GM19468 (cell line): ENCODE measurements around the gene LBR.

Source experiments
- ATAC-seq: cut with Tn5 transposase; IDR thresholded peaks from one replicate; pipeline ENCODE4 v1.9.1; 2021; ENCODE audit warnings: mild to moderate bottlenecking, moderate library complexity, moderate number of reproducible peaks; ENCODE audit not compliant: unreplicated experiment; ENCODE audit errors: extremely low read depth

The LBR gene

DNA sequence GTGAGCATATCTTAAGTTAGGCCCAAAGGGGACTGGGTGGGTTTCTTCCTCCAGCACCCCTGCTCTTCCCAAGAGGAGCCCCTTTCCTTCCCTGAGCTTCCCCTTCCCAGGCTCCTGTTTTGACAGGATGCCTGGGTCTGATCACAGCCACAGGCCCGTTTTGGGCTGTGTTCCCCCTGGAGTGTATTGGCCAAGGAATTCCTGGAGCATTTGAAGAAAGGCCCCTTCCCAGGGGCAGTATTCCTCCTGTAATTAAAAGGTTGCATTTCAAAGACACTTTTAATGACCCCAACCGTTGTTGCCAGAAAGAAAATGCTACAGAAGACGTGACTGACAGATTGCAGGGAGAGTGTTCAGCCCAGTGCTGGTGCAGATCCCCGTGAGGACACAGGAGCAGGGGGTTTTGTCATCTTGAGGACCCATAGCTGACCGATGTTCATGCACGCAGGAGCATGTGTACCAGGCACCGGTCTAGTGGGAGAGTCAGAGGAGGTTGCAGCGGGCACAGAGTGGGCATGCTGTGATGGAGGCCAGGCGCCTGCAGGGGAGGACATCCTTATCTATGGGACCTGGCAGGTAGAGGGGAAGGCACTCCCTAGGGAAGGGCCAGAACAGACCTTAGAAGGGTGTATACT is 19.3 kb upstream of the LBR start:
- no peak for ATAC-seq

DNA sequence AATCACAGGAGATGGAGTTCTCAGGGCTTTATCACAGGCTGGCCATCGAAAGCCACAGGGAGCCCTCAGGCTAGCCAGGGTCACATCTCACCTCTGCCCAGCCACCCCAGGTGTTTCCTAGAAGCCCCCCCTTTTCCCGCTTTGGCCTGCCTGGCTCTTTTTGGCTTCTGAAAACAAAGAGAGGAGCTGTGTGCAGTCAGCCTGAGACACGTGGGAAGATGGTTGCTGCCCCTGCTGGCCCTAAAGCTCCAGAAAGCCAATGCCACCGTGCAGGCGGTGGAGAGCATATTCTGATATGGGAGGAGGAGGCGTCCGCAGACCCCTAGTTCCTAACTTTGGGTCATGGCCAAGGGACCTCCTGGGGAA is 18.7 kb upstream of the LBR start:
- ATAC-seq: no peak

DNA sequence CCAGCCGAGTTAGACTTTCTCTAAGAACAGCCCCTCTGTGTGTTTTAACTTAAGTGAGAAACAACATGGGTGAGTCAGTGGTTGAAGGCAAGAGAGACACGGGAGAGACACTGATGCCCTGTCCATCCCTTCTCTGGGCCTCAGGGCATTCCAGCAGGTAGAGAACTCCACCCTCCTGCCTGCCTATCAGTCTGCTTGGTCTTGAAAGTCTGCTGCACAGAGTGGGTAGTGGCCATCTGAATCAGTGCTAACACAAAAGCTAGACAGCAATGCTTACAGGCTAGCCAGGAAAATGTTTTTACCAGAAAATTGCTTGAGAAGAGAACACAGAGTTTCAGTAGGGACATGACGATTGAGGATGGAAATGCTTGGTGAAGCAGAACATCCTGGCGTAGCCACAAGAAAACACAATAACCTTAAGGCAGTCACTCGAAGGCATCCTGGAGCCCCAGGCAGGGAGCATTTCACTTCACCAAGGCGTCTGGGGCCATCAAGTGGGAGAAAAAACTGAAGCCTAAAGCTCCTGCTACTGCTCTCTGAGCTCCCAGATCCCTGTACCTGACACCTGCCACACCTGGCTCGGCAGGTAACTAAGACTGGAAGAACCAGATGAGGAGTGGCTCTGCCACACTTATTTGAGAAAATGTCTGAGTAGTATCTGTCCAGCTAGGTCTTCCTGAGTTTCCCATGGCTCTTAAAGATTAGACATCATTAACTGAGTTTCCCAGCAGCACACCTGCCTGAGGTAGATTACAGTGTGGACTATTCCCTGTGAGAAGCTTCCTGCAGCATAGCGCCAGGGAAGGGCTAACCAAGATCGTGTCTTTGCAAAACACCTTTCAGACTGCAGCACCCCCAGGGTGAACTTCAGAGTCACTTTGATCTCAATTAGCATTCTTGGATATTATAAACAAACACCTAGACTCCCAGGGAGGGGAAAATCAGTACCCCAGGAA is 18.1 kb upstream of the LBR start:
- ATAC-seq: no peak

DNA sequence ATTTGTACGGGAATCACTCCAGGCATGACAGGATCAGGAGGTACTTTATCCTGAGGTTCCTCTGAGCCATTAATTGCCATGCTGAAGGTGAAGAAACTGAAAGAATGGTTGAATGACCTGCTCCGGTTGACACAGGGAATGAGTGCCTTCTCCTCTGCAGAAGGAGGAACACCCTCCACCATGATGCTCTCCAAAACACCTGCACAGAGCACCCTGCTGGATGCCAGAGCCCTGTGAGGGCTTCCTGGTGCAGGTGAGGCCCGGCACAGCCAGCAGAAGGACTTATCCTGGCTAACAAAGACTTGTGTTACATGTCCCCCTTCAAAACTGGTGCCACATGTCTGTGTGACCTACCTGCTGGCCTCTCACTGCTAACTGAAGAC is 14.3 kb upstream of the LBR start:
- ATAC-seq: no peak

DNA sequence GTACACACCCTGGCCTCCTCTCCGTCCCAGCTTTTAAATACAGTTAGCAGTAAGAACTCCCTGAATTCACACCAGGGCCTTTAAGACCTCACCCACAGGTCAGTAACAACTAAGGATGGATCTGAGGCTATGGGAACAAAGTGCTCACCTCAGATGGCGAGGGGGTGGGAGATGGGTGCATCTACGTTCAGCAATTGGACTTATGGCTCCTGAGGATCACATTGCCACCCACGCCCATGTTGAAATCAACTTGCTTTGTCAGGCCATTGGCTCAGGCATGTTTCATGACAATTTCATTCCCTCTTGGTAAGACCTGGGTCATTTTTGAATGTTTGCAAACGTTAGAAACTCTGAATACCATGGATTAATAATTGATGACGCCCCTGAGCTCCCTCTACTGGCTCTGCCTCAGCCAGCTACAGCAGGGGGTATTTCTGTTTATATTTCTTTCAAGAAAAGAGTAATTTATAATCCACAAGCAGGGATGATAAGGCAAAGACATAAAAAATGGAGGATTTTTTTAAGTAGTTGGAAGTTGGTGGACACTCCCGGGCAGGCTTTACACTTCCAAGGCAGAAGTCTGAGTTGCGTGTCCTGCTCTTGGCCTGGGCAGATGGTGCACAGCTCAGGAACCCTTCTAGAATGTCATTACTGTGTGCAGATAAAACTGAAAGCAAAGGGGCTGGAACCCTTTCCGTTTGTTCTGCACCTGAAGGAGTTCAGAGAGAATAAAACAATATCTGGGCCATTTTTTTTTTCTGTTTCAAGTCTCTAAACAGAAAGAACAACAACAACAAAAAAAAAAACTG is 13.7 kb upstream of the LBR start:
- ATAC-seq: peak; percentile 31

DNA sequence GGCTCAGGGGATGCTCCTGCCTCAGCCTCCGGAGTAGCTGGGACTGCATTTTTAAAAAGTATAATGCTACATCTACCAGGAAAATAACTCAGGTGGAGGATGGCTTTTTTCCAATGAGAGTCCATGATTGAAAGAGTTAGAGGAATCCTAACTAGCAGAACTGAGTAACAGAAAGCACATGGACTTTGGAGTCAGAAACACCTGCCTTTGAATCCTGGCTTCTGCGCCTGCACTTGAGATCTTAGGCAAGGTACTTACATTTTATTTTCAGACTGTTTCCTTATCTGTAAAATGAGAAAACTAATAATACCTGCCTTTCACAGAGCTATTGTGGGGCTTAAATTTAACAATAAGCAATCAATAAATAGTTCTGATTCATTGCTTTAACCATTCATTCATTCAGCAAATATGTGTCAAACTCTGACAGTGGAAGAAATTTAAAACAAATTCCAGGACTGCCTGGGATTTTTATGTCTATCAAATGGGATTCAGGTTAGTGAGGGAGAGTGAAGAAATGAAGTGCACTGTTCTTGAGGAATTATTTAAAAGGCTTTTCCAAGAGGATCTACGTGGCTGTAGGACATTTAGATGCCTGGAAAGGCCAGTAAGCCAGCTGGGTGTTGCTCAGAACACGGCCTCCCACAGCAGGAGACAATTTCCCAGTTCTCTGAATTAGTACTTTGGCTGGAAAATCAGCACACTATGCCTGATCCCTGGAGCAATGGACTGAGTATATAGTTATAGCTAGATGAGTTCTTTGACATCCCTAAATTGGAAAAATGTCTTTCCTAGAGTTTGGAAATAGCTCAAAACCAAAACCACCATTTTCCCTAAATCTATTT is 12.8 kb upstream of the LBR start:
- ATAC-seq: no peak

DNA sequence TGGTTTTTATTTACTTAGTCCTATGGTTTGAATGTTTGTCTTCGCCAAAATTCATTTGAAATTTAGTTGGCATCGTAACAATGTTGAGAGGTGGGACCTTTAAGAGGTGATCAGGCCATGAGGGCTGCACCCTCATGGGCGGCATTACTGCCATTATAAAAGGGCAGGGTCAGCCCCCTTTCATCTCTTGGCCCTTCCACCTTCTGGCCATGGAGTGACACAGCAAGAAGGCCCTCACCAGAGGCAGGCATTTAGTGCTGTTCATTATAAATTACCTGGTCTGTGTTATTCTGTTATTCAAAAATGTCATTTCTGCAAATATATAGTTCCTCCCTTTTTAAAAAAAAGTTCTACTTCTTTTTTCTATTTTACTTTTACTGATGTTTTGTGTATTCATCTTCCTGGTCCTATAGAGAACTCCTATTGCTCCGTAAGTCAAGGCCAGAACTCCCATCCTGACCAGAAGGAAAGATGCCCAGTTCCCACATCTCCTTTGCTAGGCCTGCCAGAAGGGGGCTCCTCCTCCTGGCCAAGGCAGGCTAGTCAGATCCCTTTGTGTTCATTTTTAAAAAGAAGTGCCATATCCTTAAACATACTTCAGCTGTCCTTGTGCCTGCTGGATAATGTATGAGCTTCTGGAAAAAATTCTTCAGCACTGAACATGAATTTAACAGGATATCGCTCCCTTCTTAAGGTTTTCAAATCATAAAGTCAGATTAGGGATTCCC is 10.0 kb upstream of the LBR start:
- ATAC-seq: no peak

DNA sequence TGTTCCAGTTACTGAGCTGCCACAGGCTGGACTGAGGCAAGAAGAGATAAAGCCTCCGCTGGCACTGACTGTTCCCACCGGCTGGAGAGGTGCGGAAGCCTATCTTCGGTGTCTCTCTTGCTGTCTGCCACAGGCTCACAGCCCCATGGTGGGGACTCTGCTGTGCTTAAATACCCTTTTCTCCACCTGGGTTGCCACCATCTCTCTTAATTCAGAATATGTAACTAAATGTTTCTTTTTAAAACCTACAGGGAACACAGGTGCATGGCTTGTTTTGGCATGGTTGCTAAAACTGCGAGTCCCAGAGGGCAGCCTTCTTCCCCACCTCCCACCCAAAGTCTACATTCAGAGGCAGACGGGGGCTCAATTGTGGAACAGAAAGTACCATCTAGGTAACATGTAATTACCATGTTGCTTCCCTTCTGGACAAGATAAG is 8.1 kb upstream of the LBR start:
- ATAC-seq: peak; percentile 70

DNA sequence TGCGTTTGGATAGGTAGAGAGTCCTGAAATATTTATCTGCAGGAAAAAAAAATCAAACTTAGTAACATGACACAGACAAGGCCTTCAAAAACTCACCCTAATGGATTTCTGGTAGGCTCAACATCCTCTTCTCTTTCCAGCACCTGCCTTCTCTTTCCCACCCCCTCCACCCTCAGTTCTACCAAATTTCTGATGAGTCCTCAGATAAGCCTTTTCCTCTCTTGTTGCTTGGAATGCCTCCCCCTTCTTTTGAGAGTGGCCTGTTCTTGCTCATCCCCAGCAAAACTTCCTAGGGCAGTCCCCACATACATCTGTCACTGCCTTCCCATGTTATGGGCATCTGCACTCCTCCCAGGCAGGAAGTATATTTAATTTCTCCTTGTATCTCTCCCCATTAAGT is 7.6 kb upstream of the LBR start:
- ATAC-seq: no peak

DNA sequence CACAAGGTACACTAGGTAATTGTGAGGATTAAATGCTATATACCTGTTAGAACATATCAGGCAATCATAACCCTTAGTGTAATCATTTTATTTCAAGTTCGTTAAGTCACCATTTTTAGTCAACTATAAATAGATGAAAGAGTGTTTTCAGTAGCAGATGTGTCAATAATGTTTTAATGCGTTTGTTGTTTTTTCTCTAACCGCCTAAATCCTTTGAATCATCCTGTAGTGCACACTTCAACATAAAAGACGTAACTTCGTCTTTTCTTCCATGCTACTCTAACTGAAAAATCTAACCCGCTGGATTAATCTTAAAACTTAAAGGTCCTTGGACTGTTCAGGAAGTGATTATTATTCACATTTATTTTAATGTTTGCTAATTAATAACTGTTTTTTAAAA is 7.2 kb upstream of the LBR start:
- ATAC-seq: no peak

DNA sequence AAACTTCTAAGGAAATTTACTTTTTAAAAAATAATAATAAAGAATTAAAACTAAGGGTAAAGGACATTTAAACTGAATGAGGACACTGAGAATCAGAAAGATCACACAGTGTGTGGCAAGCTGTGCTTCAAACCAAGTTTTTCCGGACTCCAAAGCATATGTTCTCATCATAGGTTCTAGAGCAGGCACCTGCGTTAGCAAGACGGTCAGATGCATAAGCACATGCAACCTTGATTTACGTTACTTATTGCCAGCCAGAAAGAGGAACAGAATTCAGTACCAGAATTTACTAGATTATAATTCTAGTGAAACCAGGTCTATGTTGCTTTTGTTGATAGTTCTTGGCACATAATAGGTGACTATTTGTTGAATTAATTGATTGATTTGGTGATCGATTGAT is 6.2 kb upstream of the LBR start:
- ATAC-seq: no peak

DNA sequence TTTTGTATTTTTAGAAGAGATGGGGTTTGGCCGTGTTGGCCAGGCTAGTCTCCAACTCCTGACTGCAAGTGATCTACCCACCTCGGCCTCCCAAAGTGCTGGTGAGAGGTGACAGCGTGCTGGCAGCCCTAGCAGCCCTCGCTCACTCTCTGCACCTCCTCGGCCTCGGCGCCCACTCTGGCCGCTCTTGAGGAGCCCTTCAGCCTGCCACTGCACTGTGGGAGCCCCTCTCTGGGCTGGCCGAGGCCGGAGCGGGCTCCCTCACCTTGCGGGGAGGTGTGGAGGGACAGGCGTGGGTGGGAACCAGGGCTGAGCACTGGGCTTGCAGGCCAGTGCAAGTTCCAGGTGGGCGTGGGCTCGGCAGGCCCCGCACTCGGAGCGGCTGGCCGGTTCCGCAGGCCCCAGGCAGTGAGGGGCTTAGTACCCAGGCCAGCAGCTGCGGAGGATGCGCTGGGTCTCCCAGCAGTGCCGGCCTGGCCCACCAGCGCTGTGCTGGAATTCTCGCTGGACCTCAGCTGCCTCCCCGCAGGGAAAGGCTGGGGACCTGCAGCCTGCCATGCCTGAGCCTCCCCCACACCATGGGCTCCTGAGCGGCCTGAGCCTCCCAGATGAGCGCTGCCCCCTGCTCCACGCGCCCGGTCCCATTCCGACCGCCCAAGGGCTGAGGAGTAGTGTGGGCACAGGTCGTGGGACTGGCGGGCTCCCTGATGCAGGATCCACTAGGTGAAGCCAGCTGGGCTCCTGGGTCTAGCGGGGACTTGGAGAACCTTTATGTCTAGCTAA is 3.4 kb upstream of the LBR start:
- ATAC-seq: no peak

DNA sequence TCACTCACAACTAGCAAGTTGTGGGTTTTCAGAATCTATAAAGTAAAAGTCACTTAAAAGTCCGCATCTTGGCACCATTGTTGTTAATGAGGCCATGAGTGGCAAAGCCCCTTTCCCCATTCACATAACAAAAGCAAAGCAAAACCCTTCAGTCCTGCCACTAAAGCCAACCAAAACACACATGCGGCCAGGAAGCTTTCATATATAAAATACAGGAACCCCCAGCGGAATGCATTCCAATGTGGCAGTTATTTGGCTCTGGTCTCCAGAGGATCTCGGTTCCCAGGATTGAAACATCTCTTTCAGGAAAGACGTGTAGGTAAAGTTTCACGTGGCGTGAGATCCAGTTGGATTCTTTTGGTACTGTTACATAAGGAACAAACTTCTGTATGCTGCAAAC is 2.5 kb upstream of the LBR start:
- ATAC-seq: no peak

DNA sequence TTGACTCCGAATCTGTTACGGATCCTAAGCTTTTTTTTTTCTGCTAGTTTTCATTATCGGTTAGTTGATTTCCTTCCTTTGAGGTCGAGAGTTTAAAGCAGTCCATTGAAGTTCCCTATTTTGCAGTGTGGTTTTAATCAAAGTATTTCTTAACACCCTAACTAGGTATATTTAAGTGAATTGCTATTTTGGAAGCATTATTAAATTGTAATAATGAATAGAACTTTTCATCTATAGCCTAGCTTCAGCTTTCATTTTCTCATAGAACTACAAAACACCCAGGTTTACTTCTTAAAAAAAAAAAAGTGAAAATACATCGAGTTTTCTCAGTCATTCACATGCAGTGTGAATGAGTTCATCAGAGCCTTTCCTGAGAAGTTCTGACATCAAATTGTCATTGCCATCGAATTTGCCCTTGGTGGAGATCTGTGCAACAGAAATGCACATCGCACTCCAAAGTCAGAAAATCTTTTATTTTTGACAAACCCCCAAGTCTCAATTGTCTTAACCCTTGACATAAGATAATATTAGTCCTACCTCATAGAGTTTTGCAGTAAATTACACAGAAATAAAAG is 1.1 kb upstream of the LBR start:
- ATAC-seq: no peak

DNA sequence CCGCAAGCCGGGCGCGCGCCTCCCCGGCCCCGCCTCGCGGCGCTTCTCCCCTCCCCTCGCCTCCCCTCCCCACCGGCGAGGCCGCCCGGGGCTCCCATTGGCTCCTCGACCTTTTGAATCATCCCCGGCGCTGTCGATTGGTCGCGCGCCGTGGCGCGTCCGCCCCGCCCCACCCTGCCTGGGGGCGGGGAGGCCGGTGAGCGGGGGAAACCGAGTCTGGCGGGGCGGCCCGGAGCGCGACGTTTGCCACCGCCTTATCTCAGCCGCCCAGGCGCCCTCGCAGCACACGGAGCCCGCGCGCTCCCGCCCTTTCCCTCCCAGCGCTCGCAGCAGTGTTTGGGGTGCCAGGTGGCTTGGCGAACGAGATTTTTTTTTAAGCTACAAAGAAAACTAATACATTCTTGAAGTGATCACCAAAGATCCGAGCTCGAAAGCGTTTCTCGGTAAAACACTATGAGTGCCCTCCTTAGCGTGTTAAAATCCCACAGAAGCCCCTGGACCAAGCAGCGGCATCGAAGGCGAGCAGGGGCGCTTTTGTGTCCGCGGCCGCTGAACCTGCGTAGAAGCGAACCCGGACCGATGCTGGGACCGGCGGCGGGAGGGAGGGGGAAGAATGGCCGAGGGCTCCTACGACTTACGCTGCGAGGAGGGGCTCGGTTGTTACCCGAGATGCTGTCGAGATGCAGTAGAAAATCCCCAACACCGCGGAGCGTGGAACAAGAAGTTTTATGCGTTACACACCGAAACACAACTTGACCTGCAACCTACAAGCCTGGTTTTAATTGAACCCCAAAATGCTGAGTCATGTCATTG is 436 bp upstream of the LBR start:
- peak; percentile 89 for ATAC-seq

DNA sequence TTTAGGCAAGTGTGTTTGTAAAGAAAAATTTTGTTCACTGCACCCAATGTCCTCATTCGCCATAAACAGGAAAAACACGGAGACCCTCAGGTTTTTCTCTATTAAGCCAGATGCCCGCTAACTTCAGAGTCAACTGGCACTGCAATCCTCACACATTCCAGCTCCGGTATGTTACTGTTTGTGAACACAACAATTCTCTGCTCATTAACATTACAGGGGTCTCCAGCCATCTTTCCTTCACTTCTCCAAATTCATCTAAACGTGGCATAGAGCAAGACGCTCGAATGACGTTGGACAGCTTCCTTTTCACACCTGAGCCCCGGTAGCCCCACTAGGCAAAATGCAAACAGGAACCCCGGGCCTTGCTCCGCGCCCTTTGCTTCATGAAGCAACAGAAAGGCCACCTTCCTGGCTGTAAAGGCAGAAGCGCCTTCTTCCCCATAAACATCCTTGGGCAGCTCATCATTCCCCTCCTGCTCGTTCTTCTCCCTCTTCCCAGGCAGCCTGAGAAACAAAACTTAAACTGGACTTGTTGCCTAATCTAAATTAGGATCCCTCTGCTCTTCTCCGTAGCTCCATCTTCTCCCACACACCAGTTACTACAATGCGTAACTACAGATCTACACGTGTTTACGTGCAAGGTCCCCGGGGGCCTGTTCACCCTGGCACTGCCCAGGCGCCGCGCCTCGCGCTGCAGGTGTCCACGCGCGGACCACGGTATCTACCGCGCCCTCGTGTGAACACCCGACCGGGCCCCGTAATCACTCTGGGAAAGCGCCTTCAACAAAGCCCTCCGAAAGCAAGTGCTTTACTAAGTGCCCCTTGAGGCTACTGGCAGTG is 1.2 kb downstream of the LBR start:
- no peak for ATAC-seq
